Parathyroid adenoma (tissue), 2 donors: ENCODE results near the gene LHX5.

Experiments
- H2AFZ ChIP-seq: fragments of 300-600 bp; sonication (generic); one replicate; pipeline ENCODE4 v1.7.0; 2017; ENCODE audit warnings: antibody characterized with exemption, mild to moderate bottlenecking
- H3K27ac ChIP-seq: fragments of 300-600 bp; sonication (generic); one replicate; pipeline ENCODE4 v1.7.0; 2017
- H3K27me3 ChIP-seq: fragments of 300-600 bp; sonication (generic); one replicate; pipeline ENCODE4 v1.7.0; 2017; ENCODE audit warnings: low read length; ENCODE audit not compliant: control insufficient read depth, insufficient read depth
- H3K36me3 ChIP-seq: fragments of 300-600 bp; sonication (generic); one replicate; pipeline ENCODE4 v1.7.0; 2017; ENCODE audit warnings: low read length; ENCODE audit not compliant: control insufficient read depth, insufficient read depth
- H3K4me1 ChIP-seq: fragments of 300-600 bp; sonication (generic); one replicate; pipeline ENCODE4 v1.7.0; 2017; ENCODE audit warnings: control low read depth
- H3K4me2 ChIP-seq: fragments of 300-600 bp; sonication (generic); one replicate; pipeline ENCODE4 v1.7.0; 2017; ENCODE audit warnings: low read length
- H3K4me3 ChIP-seq: fragments of 300-600 bp; sonication (generic); one replicate; pipeline ENCODE4 v1.7.0; 2017; ENCODE audit warnings: low read depth, low read length
- H3K79me2 ChIP-seq: fragments of 300-600 bp; sonication (generic); one replicate; pipeline ENCODE4 v1.7.0; 2017; ENCODE audit warnings: control low read depth
- H3K9ac ChIP-seq: fragments of 300-600 bp; sonication (generic); one replicate; pipeline ENCODE4 v1.7.0; 2017; ENCODE audit warnings: mild to moderate bottlenecking
- H3K9me3 ChIP-seq: fragments of 300-600 bp; sonication (generic); one replicate; pipeline ENCODE4 v1.7.0; 2017; ENCODE audit warnings: low read length; ENCODE audit not compliant: control insufficient read depth
- CTCF ChIP-seq: fragments of 300-600 bp; sonication (generic); IDR thresholded peaks from one replicate; pipeline ENCODE4 v1.7.0; 2017; ENCODE audit warnings: antibody characterized with exemption, mild to moderate bottlenecking
- donor health status: primary hyperparathyroidism.

Gene LHX5

GRCh38 chr12:113459981-113460380 is 11.7 kb downstream of the LHX5 start:
- H3K27me3 ChIP-seq = no peaks in the 10 kb centered on the region

GRCh38 chr12:113457710-113458109 is 14.0 kb downstream of the LHX5 start:
- no peaks in the 10 kb centered on the region for H3K9me3 ChIP-seq
- H3K36me3 ChIP-seq = no peaks in the 10 kb centered on the region
- no peak overlapping the region for H3K4me3 ChIP-seq
- H2AFZ ChIP-seq = no peak overlapping the region
- no peaks in the 10 kb centered on the region for H3K27me3 ChIP-seq
- no peak overlapping the region for H3K27ac ChIP-seq
- H3K79me2 ChIP-seq = no peaks in the 10 kb centered on the region
- no peak for TF ChIP-seq CTCF
- no peaks in the 10 kb centered on the region for H3K4me1 ChIP-seq
- H3K4me2 ChIP-seq = no peak overlapping the region
- no peak overlapping the region for H3K9ac ChIP-seq

More at GRCh38 chr12:113459981-113460380, 11.7 kb downstream of the LHX5 start:
- Histone ChIP-seq H3K4me3 (no peak overlapping the region), H3K4me2 (no peak overlapping the region), H2AFZ (no peak overlapping the region), H3K9ac (no peak overlapping the region), H3K79me2 (no peaks in the 10 kb centered on the region), H3K27ac (no peak overlapping the region), H3K9me3 (no peaks in the 10 kb centered on the region), H3K36me3 (no peaks in the 10 kb centered on the region), H3K4me1 (no peaks in the 10 kb centered on the region)
- TF ChIP-seq CTCF = no peak

- Histone ChIP-seq H3K27me3 (no peaks in the 10 kb centered on the region), H3K36me3 (no peaks in the 10 kb centered on the region), H2AFZ (no peak overlapping the region), H3K4me1 (no peaks in the 10 kb centered on the region), H3K4me3 (no peak overlapping the region), H3K9me3 (no peaks in the 10 kb centered on the region), H3K9ac (no peak overlapping the region), H3K4me2 (no peak overlapping the region), H3K79me2 (no peaks in the 10 kb centered on the region), H3K27ac (no peak overlapping the region)
- no peak for TF ChIP-seq CTCF
Measured at GRCh38 chr12:113457185-113457584, 14.5 kb downstream of the LHX5 start.

GRCh38 chr12:113456761-113457160 is 14.9 kb downstream of the LHX5 start:
- Histone ChIP-seq H3K4me1 (no peaks in the 10 kb centered on the region), H3K9ac (no peak overlapping the region), H2AFZ (no peak overlapping the region), H3K27me3 (no peaks in the 10 kb centered on the region), H3K4me3 (no peak overlapping the region), H3K9me3 (no peaks in the 10 kb centered on the region), H3K36me3 (no peaks in the 10 kb centered on the region), H3K4me2 (no peak overlapping the region), H3K79me2 (no peaks in the 10 kb centered on the region), H3K27ac (no peak overlapping the region)
- no peak for TF ChIP-seq CTCF

GRCh38 chr12:113456199-113456598 is 15.5 kb downstream of the LHX5 start:
- no peak overlapping the region for H3K4me3 ChIP-seq
- no peak overlapping the region for H3K4me2 ChIP-seq
- no peaks in the 10 kb centered on the region for H3K27me3 ChIP-seq
- H3K9me3 ChIP-seq = no peaks in the 10 kb centered on the region
- no peak for TF ChIP-seq CTCF
- H3K36me3 ChIP-seq = no peaks in the 10 kb centered on the region
- no peaks in the 10 kb centered on the region for H3K79me2 ChIP-seq
- H3K9ac ChIP-seq = no peak overlapping the region
- no peak overlapping the region for H2AFZ ChIP-seq
- H3K27ac ChIP-seq = no peak overlapping the region
- H3K4me1 ChIP-seq = no peaks in the 10 kb centered on the region
